HepG2 (cell line): ENCODE measurements around the gene STAC. TPM values are rescaled to one million over a fixed set of nuclear protein-coding genes. Genes with fewer than 3 reads are reported as not detected.

ENCODE experiments used
- ISL2 ChIP-seq: sonication (generic); formaldehyde crosslinking; IDR thresholded peaks from 2 replicates; pipeline ENCODE4 v1.5.0; 2020; ENCODE audit warnings: missing genetic modification reagents
- KLF13 ChIP-seq: sonication (generic); formaldehyde crosslinking; IDR thresholded peaks from 2 replicates; pipeline ENCODE4 v1.4.0; 2020; ENCODE audit warnings: mild to moderate bottlenecking, missing genetic modification reagents
- SYNCRIP ChIP-seq: fragments of 200-400 bp; formaldehyde crosslinking; IDR thresholded peaks from 2 replicates; pipeline ENCODE4 v1.6.1; 2018; ENCODE audit warnings: mild to moderate bottlenecking, low read depth, low read length; ENCODE audit not compliant: insufficient read depth
- U2AF2 ChIP-seq: fragments of 200-400 bp; formaldehyde crosslinking; IDR thresholded peaks from 2 replicates; pipeline ENCODE4 v1.6.1; 2017; ENCODE audit warnings: low read depth, mild to moderate bottlenecking, low read length
- ZNF160 ChIP-seq: sonication (generic); formaldehyde crosslinking; IDR thresholded peaks from 2 replicates; pipeline ENCODE4 v1.8.0; 2022; ENCODE audit warnings: mild to moderate bottlenecking, inconsistent platforms, missing genetic modification reagents
- ZNF773 ChIP-seq: sonication (generic); formaldehyde crosslinking; IDR thresholded peaks from 2 replicates; pipeline ENCODE4 v1.4.0; 2020; ENCODE audit warnings: missing genetic modification reagents, borderline replicate concordance
- polyA plus RNA-seq, 8 experiments: library from polyadenylated mRNA; depleted of rRNA in 3 of 8; stranded (reverse) in 7 of 8; unstranded in 1 of 8; fragments of >200 nt; fragmentation: Illumina TruSeq in 4 of 8; extraction: Trizol in 4 of 8; gene quantifications; 2 replicates each; pipeline versions ENCODE4 v1.2.1 to v1.2.3, GENCODE V29; 2011 to 2016; ENCODE audit warnings: low read depth in 4 of 8, missing spikeins in 1 of 8, mixed read lengths in 1 of 8; ENCODE audit not compliant: insufficient read depth in 1 of 8
- total RNA-seq, 5 experiments: library from RNA; depleted of rRNA; stranded (reverse); fragments of >200 nt; fragmentation: Illumina TruSeq; extraction: Trizol; gene quantifications; 2 replicates each; pipeline ENCODE4 v1.2.3, GENCODE V29; 2016; ENCODE audit warnings: low read depth in 1 of 5
- TF ChIP-seq, protein P1 (sequence below): sonication (generic); formaldehyde crosslinking; IDR thresholded peaks from 2 replicates; pipeline ENCODE4 v1.5.0; 2020; ENCODE audit warnings: missing genetic modification reagents, mild to moderate bottlenecking, borderline replicate concordance
- TF ChIP-seq, protein P2 (sequence below): sonication (generic); formaldehyde crosslinking; IDR thresholded peaks from 2 replicates; pipeline ENCODE4 v1.4.0; 2020; ENCODE audit warnings: missing genetic modification reagents
- TF ChIP-seq, protein P3 (sequence below): sonication (generic); formaldehyde crosslinking; IDR thresholded peaks from 2 replicates; pipeline ENCODE4 v1.4.0; 2020; ENCODE audit warnings: missing genetic modification reagents, low read depth, mild to moderate bottlenecking, borderline replicate concordance
- TF ChIP-seq, protein P4 (sequence below): sonication (generic); formaldehyde crosslinking; IDR thresholded peaks from 2 replicates; pipeline ENCODE4 v1.8.1; 2023; ENCODE audit warnings: missing genetic modification reagents, inconsistent platforms, borderline replicate concordance

Gene STAC
- total and polyA plus RNA-seq, 2 of the 13 experiments (the other 11 are each of a cell fraction or from before 2014, with no cell fraction given) = not detected

DNA sequence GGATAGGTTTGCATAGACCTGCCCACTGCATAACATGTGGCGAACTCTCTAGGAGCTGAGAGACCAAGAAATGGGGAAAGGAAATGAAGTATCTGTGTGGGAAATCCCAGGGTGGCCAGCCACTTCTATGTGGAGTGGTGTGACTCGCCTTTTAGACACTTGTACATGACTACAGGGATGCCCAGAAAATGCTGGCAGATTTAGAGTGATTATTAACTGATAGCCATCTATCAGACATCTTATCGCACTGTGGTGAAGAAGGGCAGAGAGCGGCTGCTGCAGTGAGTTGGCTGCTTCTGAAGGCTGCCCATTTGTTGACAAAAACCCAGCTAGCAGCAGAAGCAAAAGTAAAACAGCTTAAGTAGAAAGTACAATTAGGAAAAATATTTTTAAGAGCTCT, 18.1 kb upstream of the STAC start (continued):
- TF ChIP-seq, protein P1, sequence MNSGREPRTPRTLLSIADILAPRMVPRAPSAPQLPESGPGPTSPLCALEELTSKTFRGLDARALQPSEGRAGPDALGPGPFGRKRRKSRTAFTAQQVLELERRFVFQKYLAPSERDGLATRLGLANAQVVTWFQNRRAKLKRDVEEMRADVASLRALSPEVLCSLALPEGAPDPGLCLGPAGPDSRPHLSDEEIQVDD (CRISPR knock-in tag) = no peak
- TF ChIP-seq KLF13 (CRISPR knock-in tag) (no peak), ZNF160 (no peak), ZNF773 (no peak), ISL2 (CRISPR knock-in tag) (no peak), U2AF2 (no peak), SYNCRIP (no peak)
- TF ChIP-seq, protein P2, sequence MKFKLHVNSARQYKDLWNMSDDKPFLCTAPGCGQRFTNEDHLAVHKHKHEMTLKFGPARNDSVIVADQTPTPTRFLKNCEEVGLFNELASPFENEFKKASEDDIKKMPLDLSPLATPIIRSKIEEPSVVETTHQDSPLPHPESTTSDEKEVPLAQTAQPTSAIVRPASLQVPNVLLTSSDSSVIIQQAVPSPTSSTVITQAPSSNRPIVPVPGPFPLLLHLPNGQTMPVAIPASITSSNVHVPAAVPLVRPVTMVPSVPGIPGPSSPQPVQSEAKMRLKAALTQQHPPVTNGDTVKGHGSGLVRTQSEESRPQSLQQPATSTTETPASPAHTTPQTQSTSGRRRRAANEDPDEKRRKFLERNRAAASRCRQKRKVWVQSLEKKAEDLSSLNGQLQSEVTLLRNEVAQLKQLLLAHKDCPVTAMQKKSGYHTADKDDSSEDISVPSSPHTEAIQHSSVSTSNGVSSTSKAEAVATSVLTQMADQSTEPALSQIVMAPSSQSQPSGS (CRISPR knock-in tag) = no peak
- TF ChIP-seq, protein P3, sequence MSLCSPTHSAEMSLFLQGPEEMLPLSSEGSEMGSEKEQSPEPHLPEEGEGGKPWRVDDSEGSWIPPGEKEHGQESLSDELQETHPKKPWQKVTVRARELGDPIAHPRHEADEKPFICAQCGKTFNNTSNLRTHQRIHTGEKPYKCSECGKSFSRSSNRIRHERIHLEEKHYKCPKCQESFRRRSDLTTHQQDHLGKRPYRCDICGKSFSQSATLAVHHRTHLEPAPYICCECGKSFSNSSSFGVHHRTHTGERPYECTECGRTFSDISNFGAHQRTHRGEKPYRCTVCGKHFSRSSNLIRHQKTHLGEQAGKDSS = no peak
- TF ChIP-seq, protein P4, sequence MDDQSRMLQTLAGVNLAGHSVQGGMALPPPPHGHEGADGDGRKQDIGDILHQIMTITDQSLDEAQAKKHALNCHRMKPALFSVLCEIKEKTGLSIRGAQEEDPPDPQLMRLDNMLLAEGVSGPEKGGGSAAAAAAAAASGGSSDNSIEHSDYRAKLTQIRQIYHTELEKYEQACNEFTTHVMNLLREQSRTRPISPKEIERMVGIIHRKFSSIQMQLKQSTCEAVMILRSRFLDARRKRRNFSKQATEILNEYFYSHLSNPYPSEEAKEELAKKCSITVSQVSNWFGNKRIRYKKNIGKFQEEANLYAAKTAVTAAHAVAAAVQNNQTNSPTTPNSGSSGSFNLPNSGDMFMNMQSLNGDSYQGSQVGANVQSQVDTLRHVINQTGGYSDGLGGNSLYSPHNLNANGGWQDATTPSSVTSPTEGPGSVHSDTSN (CRISPR knock-in tag) = no peak
